Measurements from ENCODE around the gene RBM28.

GRCh38 chr7:128378637-128379036 lies 34.9 kb upstream of the RBM28 start:
- no peak for TF ChIP-seq CTCF (IDR thresholded peaks at IDR 0.05; ENCODE audit: low read depth, low read length)
- no peak for TF ChIP-seq MAX (IDR thresholded peaks at IDR 0.05; ENCODE audit: low read depth, low read length)
- TF ChIP-seq POLR2A (IDR thresholded peaks at IDR 0.05; ENCODE audit: extremely low read depth, insufficient read length) = no peak

Data from NB4 (cell line).